Measurements from ENCODE around the gene RABGEF1. TPM values are rescaled to one million over a fixed set of nuclear protein-coding genes. Genes with fewer than 3 reads are reported as not detected.
"Not testable (repeated sequence)": the region's sequence is repeated elsewhere in the genome, so short reads cannot be mapped to it uniquely, and the experiment has no call there.

The RABGEF1 gene
- total and polyA plus RNA-seq, 2 donors (not counting 3 experiments of a cell fraction or from before 2014, with no cell fraction given) = 11.6 to 15.5 TPM

DNA sequence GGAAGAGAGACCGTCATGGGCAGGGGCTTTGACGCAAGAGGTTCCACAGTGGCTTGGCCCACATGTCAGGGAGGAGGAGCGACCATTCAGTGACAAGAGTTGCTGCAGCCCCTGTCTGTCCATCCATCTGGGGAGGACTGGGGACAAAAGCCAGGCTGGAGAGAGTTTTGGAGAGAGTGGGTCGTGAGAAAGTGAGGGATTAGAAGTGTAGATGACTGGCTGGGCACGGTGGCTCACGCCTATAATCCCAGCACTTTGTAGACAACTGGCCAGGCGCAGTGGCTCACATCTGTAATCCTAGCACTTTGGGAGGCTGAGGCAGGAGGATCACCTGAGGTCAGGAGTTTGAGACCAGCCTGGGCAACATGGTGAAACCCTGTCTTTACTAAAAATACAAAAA is 45.1 kb upstream of the RABGEF1 start:
- H3K36me3 ChIP-seq (ENCODE audit: control insufficient read depth in 2 of 2, extremely low read depth in 1 of 2, insufficient read depth in 2 of 2, low read length in 2 of 2); dilution Hi-C loops (cut with MboI; ENCODE audit: extremely low pct_ligation_motif_present, low sequenced_read_pairs); CTCF ChIA-PET: not testable (repeated sequence)

GRCh38 chr7:66696134-66696533 is 44.4 kb upstream of the RABGEF1 start:
- dilution Hi-C loops (cut with MboI; ENCODE audit: extremely low pct_ligation_motif_present, low sequenced_read_pairs); BruUV-seq (replicated peaks); CTCF ChIA-PET: not testable (repeated sequence)

More for the DNA sequence above, 45.1 kb upstream of the RABGEF1 start:
- H3K4me2 ChIP-seq (ENCODE audit: insufficient read depth, low read length); BruUV-seq (replicated peaks); H3K9ac ChIP-seq (replicated peaks; ENCODE audit: extremely low read depth, insufficient read depth, low read length); H3K4me1 ChIP-seq (ENCODE audit: control insufficient read depth, extremely low read depth, insufficient read depth, low read length); POLR2A ChIA-PET; DNase-seq (ENCODE audit: low read depth, low spot score); H3K9me3 ChIP-seq (replicated peaks; ENCODE audit: control insufficient read depth, insufficient read depth, low read length); H3K27me3 ChIP-seq (ENCODE audit: control insufficient read depth in 2 of 2, insufficient read depth in 2 of 2, low read length in 2 of 2); H4K20me1 ChIP-seq (replicated peaks; ENCODE audit: control insufficient read depth, extremely low read depth, insufficient read depth, low read length); FAIRE-seq; H3K79me2 ChIP-seq (ENCODE audit: control insufficient read depth, insufficient read depth, low read length); H3K27ac ChIP-seq (ENCODE audit: insufficient read depth, low read depth, low read length); H3K9me1 ChIP-seq (replicated peaks; ENCODE audit: control insufficient read depth, extremely low read depth, insufficient read depth, low read length); H3K4me3 ChIP-seq (replicated peaks in 1 of 3; ENCODE audit: insufficient read depth in 1 of 3, low read depth in 1 of 3, low read length in 3 of 3); H2AFZ ChIP-seq (ENCODE audit: low read depth, low read length); intact Hi-C loops (cut with micrococcal nuclease): not testable (repeated sequence)

GRCh38 chr7:66696774-66697191 is 43.8 kb upstream of the RABGEF1 start:
- no peaks in the 10 kb centered on the region for H3K9me1 ChIP-seq (replicated peaks; ENCODE audit: control insufficient read depth, extremely low read depth, insufficient read depth, low read length)
- TF ChIP-seq GATA2 (IDR thresholded peaks at IDR 0.05; ENCODE audit: insufficient read depth, insufficient read length, low read depth, low read length) (no peak), POLR2AphosphoS5 (IDR thresholded peaks at IDR 0.05; ENCODE audit: insufficient read depth, low read depth, low read length) (no peak), FOS (IDR thresholded peaks at IDR 0.05; ENCODE audit: borderline replicate concordance, insufficient read depth, low read length) (no peak), MYC (IDR thresholded peaks at IDR 0.05; ENCODE audit: low read depth, low read length) (no peak), POLR2A (IDR thresholded peaks at IDR 0.05; ENCODE audit: low read depth, low read length) (no peak), EZH2 (IDR thresholded peaks at IDR 0.05; ENCODE audit: borderline replicate concordance, low read depth, low read length, severe bottlenecking) (no peak), JUN (IDR thresholded peaks at IDR 0.05; ENCODE audit: borderline replicate concordance, insufficient read depth, insufficient read length, low read depth) (no peak)
- TF ChIP-seq, protein P1, sequence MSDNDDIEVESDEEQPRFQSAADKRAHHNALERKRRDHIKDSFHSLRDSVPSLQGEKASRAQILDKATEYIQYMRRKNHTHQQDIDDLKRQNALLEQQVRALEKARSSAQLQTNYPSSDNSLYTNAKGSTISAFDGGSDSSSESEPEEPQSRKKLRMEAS (IDR thresholded peaks at IDR 0.05; ENCODE audit: insufficient read depth, insufficient read length) = no peak
- TF ChIP-seq, protein P2, sequence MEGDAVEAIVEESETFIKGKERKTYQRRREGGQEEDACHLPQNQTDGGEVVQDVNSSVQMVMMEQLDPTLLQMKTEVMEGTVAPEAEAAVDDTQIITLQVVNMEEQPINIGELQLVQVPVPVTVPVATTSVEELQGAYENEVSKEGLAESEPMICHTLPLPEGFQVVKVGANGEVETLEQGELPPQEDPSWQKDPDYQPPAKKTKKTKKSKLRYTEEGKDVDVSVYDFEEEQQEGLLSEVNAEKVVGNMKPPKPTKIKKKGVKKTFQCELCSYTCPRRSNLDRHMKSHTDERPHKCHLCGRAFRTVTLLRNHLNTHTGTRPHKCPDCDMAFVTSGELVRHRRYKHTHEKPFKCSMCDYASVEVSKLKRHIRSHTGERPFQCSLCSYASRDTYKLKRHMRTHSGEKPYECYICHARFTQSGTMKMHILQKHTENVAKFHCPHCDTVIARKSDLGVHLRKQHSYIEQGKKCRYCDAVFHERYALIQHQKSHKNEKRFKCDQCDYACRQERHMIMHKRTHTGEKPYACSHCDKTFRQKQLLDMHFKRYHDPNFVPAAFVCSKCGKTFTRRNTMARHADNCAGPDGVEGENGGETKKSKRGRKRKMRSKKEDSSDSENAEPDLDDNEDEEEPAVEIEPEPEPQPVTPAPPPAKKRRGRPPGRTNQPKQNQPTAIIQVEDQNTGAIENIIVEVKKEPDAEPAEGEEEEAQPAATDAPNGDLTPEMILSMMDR (IDR thresholded peaks at IDR 0.05; ENCODE audit: extremely low read depth in 1 of 2, insufficient read depth in 1 of 2, low read depth in 1 of 2, low read length in 2 of 2) = no peak
- no peak overlapping the region for H3K27ac ChIP-seq (ENCODE audit: insufficient read depth, low read depth, low read length)
- FAIRE-seq (no peak), DNase-seq (ENCODE audit: low read depth, low spot score) (no peak)
- H3K79me2 ChIP-seq (ENCODE audit: control insufficient read depth, insufficient read depth, low read length) = no peaks in the 10 kb centered on the region
- no peaks in the 10 kb centered on the region for H3K4me1 ChIP-seq (ENCODE audit: control insufficient read depth, extremely low read depth, insufficient read depth, low read length)
- H2AFZ ChIP-seq (ENCODE audit: low read depth, low read length) = no peak overlapping the region
- H3K36me3 ChIP-seq (ENCODE audit: control insufficient read depth in 2 of 2, extremely low read depth in 1 of 2, insufficient read depth in 2 of 2, low read length in 2 of 2) = no peaks in the 10 kb centered on the region
- no peak overlapping the region for H3K4me2 ChIP-seq (ENCODE audit: insufficient read depth, low read length)
- POLR2A ChIA-PET = no interaction called here
- intact Hi-C loops (cut with micrococcal nuclease) (no loop called here), dilution Hi-C loops (cut with MboI; ENCODE audit: extremely low pct_ligation_motif_present, low sequenced_read_pairs) (no loop called here)
- H4K20me1 ChIP-seq (replicated peaks; ENCODE audit: control insufficient read depth, extremely low read depth, insufficient read depth, low read length) = no peaks in the 10 kb centered on the region
- no TSS peak for BruUV-seq (replicated peaks)
- H3K4me3 ChIP-seq (replicated peaks in 1 of 3; ENCODE audit: insufficient read depth in 1 of 3, low read depth in 1 of 3, low read length in 3 of 3) = no peak overlapping the region
- H3K9me3 ChIP-seq (replicated peaks; ENCODE audit: control insufficient read depth, insufficient read depth, low read length) = no peaks in the 10 kb centered on the region
- H3K27me3 ChIP-seq (ENCODE audit: control insufficient read depth in 2 of 2, insufficient read depth in 2 of 2, low read length in 2 of 2) = no peaks in the 10 kb centered on the region
- CTCF ChIA-PET = no interaction called here
- no peak overlapping the region for H3K9ac ChIP-seq (replicated peaks; ENCODE audit: extremely low read depth, insufficient read depth, low read length)

More at GRCh38 chr7:66696134-66696533, 44.4 kb upstream of the RABGEF1 start:
- H4K20me1 ChIP-seq (replicated peaks; ENCODE audit: control insufficient read depth, extremely low read depth, insufficient read depth, low read length); H3K27ac ChIP-seq (ENCODE audit: insufficient read depth, low read depth, low read length); H3K9ac ChIP-seq (replicated peaks; ENCODE audit: extremely low read depth, insufficient read depth, low read length); H3K79me2 ChIP-seq (ENCODE audit: control insufficient read depth, insufficient read depth, low read length); H3K27me3 ChIP-seq (ENCODE audit: control insufficient read depth in 2 of 2, insufficient read depth in 2 of 2, low read length in 2 of 2); POLR2A ChIA-PET; H3K9me1 ChIP-seq (replicated peaks; ENCODE audit: control insufficient read depth, extremely low read depth, insufficient read depth, low read length); DNase-seq (ENCODE audit: low read depth, low spot score); H3K4me2 ChIP-seq (ENCODE audit: insufficient read depth, low read length); intact Hi-C loops (cut with micrococcal nuclease); H3K4me1 ChIP-seq (ENCODE audit: control insufficient read depth, extremely low read depth, insufficient read depth, low read length); H3K4me3 ChIP-seq (replicated peaks in 1 of 3; ENCODE audit: insufficient read depth in 1 of 3, low read depth in 1 of 3, low read length in 3 of 3); H3K9me3 ChIP-seq (replicated peaks; ENCODE audit: control insufficient read depth, insufficient read depth, low read length); FAIRE-seq; H2AFZ ChIP-seq (ENCODE audit: low read depth, low read length); H3K36me3 ChIP-seq (ENCODE audit: control insufficient read depth in 2 of 2, extremely low read depth in 1 of 2, insufficient read depth in 2 of 2, low read length in 2 of 2): not testable (repeated sequence)

Measured in endothelial cell of umbilical vein (primary cell).